Heart right ventricle (tissue), 16 donors: ENCODE data around the gene ZNF511. TPM values are rescaled to one million over a fixed set of nuclear protein-coding genes. Genes with fewer than 3 reads are reported as not detected.

ENCODE experiments used
- ATAC-seq, 8 donors: fragments of 200-7000 bp; cut with Tn5 transposase; one replicate each; pipeline ENCODE4 v1.9.1; 2020; ENCODE audit warnings: mild to moderate bottlenecking in 8 of 8, moderate library complexity in 8 of 8, moderate number of reproducible peaks in 1 of 8
- DNase-seq, 2 donors: peaks; one replicate each; pipeline ENCODE4 v3.0.0-alpha.2; 2020
- H3K27ac ChIP-seq, 10 donors: fragments of 200-600 bp; sonication (generic) in 2 of 10; one replicate each; pipeline versions ENCODE4 v1.5.0 to v1.8.0; 2020 to 2022; ENCODE audit warnings: mild to moderate bottlenecking in 3 of 10
- H3K27me3 ChIP-seq, 7 donors: fragments of 200-600 bp; one replicate each; pipeline ENCODE4 v1.8.0; 2021 to 2022; ENCODE audit warnings: mild to moderate bottlenecking in 2 of 7
- H3K36me3 ChIP-seq, 9 donors: fragments of 200-600 bp; sonication (generic) in 1 of 9; one replicate each; pipeline versions ENCODE4 v1.5.0 to v1.8.0; 2020 to 2022; ENCODE audit warnings: mild to moderate bottlenecking in 2 of 9
- H3K4me1 ChIP-seq, 9 donors: fragments of 200-600 bp; sonication (generic) in 1 of 9; one replicate each; pipeline versions ENCODE4 v1.5.0 to v1.8.0; 2020 to 2022; ENCODE audit warnings: mild to moderate bottlenecking in 4 of 9
- H3K4me3 ChIP-seq, 10 donors: fragments of 200-600 bp; sonication (generic) in 2 of 10; one replicate each; pipeline versions ENCODE4 v1.5.0 to v1.8.0; 2020 to 2022; ENCODE audit warnings: mild to moderate bottlenecking in 7 of 10, moderate library complexity in 2 of 10
- H3K9me3 ChIP-seq, 11 donors: fragments of 200-600 bp in 10 of 11; sonication (generic) in 2 of 11; one replicate each; pipeline versions ENCODE4 v1.5.0 to v1.8.0; 2013 to 2022; ENCODE audit warnings: mild to moderate bottlenecking in 2 of 11, control low read depth in 1 of 11, moderate library complexity in 1 of 11
- WGBS, 2 donors: extraction: QIAGEN DNeasy Blood & Tissue Kit; methylation state at CpG; one replicate each; pipeline ENCODE4 v1.1.7; 2013; ENCODE audit warnings: inconsistent platforms in 1 of 2; 5-methylcytosine and 5-hydroxymethylcytosine counted together
- intact Hi-C, 10 donors: fragments of 100-400 bp; cut with DNase I; formaldehyde crosslinking; loops; one replicate each; pipeline versions ENCODE4 v1.11.1 to v1.14.2; 2022
- polyA plus RNA-seq, 2 donors: library from polyadenylated mRNA; stranded (reverse); fragments of 200-250 nt; gene quantifications; one replicate each; pipeline ENCODE4 v1.2.3, GENCODE V29; 2013
- total RNA-seq, 10 donors: library from RNA; stranded (reverse); fragmentation: NEBNext Ultra II Directional in 3 of 10; extraction: Animal tissue kit (Norgen Biotek cat#: 25700) in 3 of 10; gene quantifications; one replicate each; pipeline versions ENCODE4 v1.2.1 to v1.2.4, GENCODE V29; 2021 to 2023
- TF ChIP-seq, protein P1 (sequence below), 9 donors: fragments of 200-600 bp; sonication (generic) in 2 of 9; IDR thresholded peaks; one replicate each; pipeline versions ENCODE4 v1.5.0 to v1.8.0; 2021 to 2022; ENCODE audit warnings: antibody characterized with exemption in 9 of 9, mild to moderate bottlenecking in 5 of 9, moderate library complexity in 1 of 9
- donor health status: Arrhythmogenic right ventricular cardiomyopathy.
- donor health status: ischemic (EF 13 %, LVEDD 7.1; RV severe dilation, severe dysfunction).
- donor health status: healthy with polysubstance abuse.
- donor health status: DM: no; HTN: yes; CAD: no.
- donor health status: DM: no; HTN: no; CAD: no.
- donor health status: ischemic (EF 25% LVEDD 6.9; RV normal size, moderate dysfunction).
- donor health status: ischemic (EF 25% LVEDD 5.7; RV mildly dilated, moderate dysfunction).
- donor health status: healthy.
- donor health status: DM: yes; HTN: yes; CAD: no.
- donor health status: Ischemic cardiomyopathy.
- donor health status: ischemic (EF 35%, LVEDD 5.7; RV mildly dilated, moderate dysfunction).
- donor health status: nonischemic (EF 11% LVEDD 7.7; RV severe dilation, severe dysfunction).
- donor health status: DM: yes; HTN: yes; CAD: no.
- donor health status: PGD.
- donor health status: ischemic (EF 29% LVEDD 5.4; RV normal size, mild dysfunction).
- donor health status: nonischemic (EF 23%, LVEDD 6.1; RV moderate dilation, normal function).

ZNF511 gene
- total and polyA plus RNA-seq, 12 donors: 30.6 to 129 (median 43.5) TPM

- 90 to 93% methylated on average over 8 of the region's 8 CpGs for WGBS, 2 donors
- TF ChIP-seq, protein P1, sequence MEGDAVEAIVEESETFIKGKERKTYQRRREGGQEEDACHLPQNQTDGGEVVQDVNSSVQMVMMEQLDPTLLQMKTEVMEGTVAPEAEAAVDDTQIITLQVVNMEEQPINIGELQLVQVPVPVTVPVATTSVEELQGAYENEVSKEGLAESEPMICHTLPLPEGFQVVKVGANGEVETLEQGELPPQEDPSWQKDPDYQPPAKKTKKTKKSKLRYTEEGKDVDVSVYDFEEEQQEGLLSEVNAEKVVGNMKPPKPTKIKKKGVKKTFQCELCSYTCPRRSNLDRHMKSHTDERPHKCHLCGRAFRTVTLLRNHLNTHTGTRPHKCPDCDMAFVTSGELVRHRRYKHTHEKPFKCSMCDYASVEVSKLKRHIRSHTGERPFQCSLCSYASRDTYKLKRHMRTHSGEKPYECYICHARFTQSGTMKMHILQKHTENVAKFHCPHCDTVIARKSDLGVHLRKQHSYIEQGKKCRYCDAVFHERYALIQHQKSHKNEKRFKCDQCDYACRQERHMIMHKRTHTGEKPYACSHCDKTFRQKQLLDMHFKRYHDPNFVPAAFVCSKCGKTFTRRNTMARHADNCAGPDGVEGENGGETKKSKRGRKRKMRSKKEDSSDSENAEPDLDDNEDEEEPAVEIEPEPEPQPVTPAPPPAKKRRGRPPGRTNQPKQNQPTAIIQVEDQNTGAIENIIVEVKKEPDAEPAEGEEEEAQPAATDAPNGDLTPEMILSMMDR (IDR thresholded peaks at IDR 0.05): no peak
- ATAC-seq (no peak), DNase-seq (no peak)
- intact Hi-C loops: no loop called here
- Histone ChIP-seq H3K4me3 (no peak overlapping the region), H3K27me3 (peaks cover 0 to 57% (median 42%) of the 10 kb centered on the region in 7 donors), H3K27ac (no peak overlapping the region), H3K9me3 (no peaks in the 10 kb centered on the region), H3K36me3 (no peaks in the 10 kb centered on the region), H3K4me1 (peaks cover 0 to 4% (median 0%) of the 10 kb centered on the region in 9 donors)
Measured at GRCh38 chr10:133349160-133349568, 40.5 kb downstream of the ZNF511 start.

DNA sequence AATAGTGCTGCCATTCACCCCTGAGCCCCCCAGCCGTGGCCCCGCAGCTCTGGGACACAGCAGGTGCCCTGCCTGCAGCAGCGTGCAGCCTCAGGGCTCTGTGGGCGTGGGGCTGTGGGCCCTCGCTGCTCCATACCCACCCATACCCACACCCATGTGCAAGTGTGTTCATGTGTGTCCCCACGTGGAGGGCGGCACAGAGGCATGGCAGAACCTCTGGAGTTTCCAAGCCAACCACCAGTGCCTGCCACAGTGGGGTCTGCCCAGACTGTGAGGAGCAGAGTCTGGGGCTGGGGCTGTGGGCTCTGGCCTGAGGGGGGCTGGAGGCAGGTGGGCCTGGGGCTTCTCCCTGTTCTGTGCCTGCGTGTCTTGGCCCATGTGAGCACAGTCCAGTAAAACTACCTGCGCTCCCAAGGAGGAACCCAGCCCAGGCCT lies 40.9 kb downstream of the ZNF511 start:
- no peaks in the 10 kb centered on the region for H3K9me3 ChIP-seq
- DNase-seq: no peak
- TF ChIP-seq, protein P1 (IDR thresholded peaks at IDR 0.05): no peak
- no peak for ATAC-seq
- no peak overlapping the region for H3K27ac ChIP-seq
- intact Hi-C loops: no loop called here
- 74 to 81% methylated on average over 9 of the region's 9 CpGs for WGBS, 2 donors
- no peak overlapping the region for H3K4me3 ChIP-seq
- H3K4me1 ChIP-seq: peaks cover 0 to 4% (median 0%) of the 10 kb centered on the region in 9 donors
- no peaks in the 10 kb centered on the region for H3K36me3 ChIP-seq
- peaks cover 0 to 53% (median 38%) of the 10 kb centered on the region in 7 donors for H3K27me3 ChIP-seq

DNA sequence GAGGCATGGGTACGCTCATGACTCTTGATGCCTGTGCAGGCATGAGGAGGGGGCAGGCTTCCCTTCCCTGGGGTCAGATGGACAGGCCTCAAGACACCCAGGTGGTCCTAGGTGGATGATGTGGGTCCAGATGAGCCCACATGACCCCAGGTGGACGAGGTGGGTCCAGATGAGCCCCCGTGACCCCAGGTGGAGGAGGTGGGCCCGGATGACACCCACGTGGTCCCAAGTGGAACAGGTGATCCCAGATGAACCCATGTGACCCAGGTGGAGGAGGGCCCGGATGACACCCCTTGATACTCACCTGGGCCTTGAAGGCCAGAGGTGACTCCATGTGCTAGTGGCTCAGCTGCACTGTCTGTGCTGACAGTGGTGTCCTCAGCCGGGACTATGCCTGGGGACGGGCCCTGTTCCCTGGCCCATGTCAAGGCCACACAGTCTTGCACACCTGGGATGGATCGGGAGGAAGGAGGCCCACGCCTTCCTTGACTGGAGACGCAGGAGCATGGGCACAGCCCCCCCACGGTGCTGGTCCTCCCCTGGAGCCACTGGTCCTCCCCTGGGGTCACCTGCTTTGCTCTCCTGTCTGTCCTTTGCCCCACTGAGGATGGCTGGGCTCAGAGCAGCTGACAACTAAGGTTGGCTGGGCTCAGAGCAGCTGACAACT lies 41.7 kb downstream of the ZNF511 start:
- H3K9me3 ChIP-seq: no peaks in the 10 kb centered on the region
- no peak overlapping the region for H3K4me3 ChIP-seq
- H3K36me3 ChIP-seq: peaks cover 0 to 3% (median 0%) of the 10 kb centered on the region in 9 donors
- no peak for ATAC-seq
- DNase-seq: no peak
- H3K27me3 ChIP-seq: peaks cover 0 to 49% (median 30%) of the 10 kb centered on the region in 7 donors
- intact Hi-C loops: no loop called here
- H3K27ac ChIP-seq: no peak overlapping the region
- peaks cover 0 to 4% (median 0%) of the 10 kb centered on the region in 9 donors for H3K4me1 ChIP-seq
- TF ChIP-seq, protein P1 (IDR thresholded peaks at IDR 0.05): no peak
- 72 to 80% methylated on average over 12 of the region's 12 CpGs for WGBS, 2 donors

- Histone ChIP-seq H3K4me3 (no peak overlapping the region), H3K27ac (no peak overlapping the region), H3K4me1 (peaks cover 0 to 4% (median 0%) of the 10 kb centered on the region in 9 donors), H3K27me3 (peaks cover 0 to 47% (median 25%) of the 10 kb centered on the region in 7 donors), H3K9me3 (no peaks in the 10 kb centered on the region), H3K36me3 (peaks cover 0 to 3% (median 0%) of the 10 kb centered on the region in 9 donors)
- TF ChIP-seq, protein P1 (IDR thresholded peaks at IDR 0.05): no peak
- intact Hi-C loops: no loop called here
- 39 to 51% methylated on average over 13 of the region's 13 CpGs for WGBS, 2 donors
- DNase-seq: no peak
- ATAC-seq: no peak
Measured at GRCh38 chr10:133350950-133351329, 42.2 kb downstream of the ZNF511 start.
